Stimulated activated CD8-positive, alpha-beta memory T cell treated with anti-CD3 and anti-CD28 coated beads, Interleukin-15, amount 100 ng/mL, for 24 hours (primary cell): ENCODE data around the gene KRTAP5-9.
"Not testable (repeated sequence)": the region's sequence is repeated elsewhere in the genome, so short reads cannot be mapped to it uniquely, and the experiment has no call there.

Experiments
- DNase-seq: peaks from one replicate; pipeline ENCODE4 v3.0.0-alpha.2; 2020; ENCODE audit warnings: low read depth

The KRTAP5-9 gene

GRCh38 chr11:71588314-71588713 lies 40.1 kb downstream of the KRTAP5-9 start:
- DNase-seq: not testable (repeated sequence)

- DNase-seq: not testable (repeated sequence)
Observed at GRCh38 chr11:71588822-71589545, 40.8 kb downstream of the KRTAP5-9 start.

- DNase-seq: not testable (repeated sequence)
Observed at GRCh38 chr11:71589546-71589920, 41.3 kb downstream of the KRTAP5-9 start.
